LoVo (cell line): ENCODE results near the gene KLHDC3.

Experiments used
- DNase-seq: peaks from one replicate; pipeline ENCODE4 v3.0.0-alpha.2; 2016; ENCODE audit warnings: low spot score

The KLHDC3 gene, protein sequence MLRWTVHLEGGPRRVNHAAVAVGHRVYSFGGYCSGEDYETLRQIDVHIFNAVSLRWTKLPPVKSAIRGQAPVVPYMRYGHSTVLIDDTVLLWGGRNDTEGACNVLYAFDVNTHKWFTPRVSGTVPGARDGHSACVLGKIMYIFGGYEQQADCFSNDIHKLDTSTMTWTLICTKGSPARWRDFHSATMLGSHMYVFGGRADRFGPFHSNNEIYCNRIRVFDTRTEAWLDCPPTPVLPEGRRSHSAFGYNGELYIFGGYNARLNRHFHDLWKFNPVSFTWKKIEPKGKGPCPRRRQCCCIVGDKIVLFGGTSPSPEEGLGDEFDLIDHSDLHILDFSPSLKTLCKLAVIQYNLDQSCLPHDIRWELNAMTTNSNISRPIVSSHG

DNA sequence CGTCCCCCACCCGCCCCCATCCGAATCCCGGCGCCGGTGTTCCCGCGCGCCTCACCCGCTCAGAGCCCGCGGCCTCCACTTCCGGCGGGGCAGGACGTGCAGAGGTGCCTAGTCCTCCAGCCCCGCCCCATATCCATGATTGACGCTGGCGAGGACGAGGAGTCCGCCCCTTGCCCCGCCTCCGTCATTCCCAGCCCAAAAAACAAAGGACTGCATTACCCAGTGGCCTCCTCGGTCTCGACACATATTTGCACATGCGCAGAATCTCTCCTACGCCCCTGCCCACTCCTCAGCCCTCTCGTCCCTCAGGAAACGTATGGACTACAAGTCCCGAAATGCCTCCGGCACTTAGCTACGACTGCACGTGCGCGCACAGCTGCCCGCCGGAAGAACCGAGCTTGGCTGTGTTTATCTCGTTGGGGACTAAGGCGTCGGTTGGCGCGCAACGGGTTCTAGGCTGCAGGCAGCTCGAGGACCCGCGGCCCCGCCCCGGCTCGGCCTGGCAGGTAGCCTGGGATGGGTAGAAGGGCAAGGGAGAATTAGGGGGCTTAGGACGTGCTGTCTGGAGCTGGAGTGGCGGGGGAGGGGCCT, at the start of gene KLHDC3, which contains the start of gene MEA1:
Gene KLHDC3, plus strand, starts transcription at position 407 of the 591 bp plus-strand sequence. CDS start 2,944 bp downstream, outside the sequence.
Gene MEA1, minus strand, starts transcription at position 104 of the 591 bp plus-strand sequence. CDS start 133 bp downstream, outside the sequence.
- peak; percentile 99 for DNase-seq

DNA sequence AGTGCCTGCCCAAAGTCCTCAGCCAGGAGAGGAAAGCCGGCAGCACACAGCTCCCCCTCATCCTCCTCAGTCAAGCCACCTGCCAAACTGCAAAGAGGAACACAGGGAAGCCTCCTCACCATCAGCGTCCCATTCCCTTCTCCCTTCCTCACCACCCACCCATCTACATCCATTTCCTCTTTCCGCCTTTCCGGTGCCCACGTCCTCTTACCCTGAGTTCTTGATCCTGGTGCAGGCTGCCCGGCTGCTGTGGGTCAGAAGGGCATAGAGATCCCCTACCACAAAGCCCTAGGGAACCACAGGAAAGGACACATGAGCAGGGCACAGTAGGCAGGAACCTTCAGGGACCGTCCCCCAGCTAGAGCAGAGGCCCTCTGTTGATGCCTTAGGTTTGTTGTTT, 47.5 kb upstream of the KLHDC3 start:
- DNase-seq: no peak

DNA sequence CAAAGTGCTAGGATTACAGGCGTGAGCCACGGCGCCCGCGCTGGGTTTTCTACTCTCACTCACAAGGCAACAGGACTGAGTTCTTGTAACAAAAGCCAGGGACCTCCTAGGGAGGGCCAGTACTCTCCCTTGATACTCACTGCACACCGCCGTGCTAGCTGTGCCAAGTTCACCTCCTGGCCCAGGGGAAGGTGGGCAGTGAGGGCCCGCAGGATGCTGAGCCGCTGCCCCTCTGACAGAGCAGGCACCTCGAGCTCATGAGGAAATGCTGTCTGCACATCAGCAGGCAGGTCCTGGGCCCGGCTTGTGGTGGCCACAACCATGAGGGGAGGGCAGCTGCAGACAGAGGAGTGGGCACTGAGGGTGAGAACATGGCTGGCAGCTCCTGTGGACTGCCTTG, 46.8 kb upstream of the KLHDC3 start:
- no peak for DNase-seq

DNA sequence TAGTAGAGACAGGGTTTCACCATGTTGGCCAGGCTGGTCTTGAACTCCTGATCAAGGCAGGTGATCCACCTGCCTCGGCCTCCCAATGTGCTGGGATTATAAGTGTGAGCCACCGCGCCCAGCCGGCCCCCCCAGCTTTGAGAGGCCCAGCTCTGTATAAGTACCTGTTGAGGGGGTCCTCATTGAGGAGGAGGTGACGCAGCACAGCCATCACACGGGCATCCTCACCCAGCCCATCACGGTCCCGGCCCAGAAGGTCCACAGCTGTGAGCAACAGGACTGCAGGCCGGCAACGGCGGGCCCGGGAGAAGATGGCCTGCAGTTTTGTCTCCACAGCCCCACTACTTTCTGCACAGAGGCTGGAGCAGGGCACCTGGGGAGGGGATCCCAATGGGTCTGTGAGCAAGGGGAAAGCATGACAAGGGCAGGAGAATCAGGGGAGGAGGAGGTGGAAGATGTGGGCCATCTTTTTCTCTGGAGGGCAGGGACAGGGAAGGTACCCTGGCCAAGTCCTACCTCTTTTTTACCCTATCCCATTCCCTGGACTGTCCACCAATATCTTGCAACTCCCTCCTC, 45.8 kb upstream of the KLHDC3 start:
- DNase-seq: no peak

DNA sequence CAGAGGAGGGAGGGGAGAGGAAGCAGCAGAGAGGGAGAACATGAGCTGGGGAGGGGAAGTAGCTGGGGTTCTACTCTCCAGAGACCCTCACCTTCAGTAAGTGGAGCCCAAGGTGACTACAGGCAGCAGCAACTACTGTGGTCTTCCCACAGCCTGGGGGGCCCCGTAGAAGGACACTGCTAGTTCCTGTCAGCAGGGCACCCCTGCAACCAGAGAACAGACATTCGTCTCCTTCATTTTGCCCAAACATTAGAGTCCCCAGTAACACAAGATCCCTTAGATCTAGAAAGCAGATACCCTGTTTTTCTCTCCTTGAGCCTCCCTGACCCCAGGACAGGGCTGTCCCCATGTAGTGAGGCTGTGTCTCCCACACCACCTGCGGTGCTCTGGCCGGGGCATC, 45.3 kb upstream of the KLHDC3 start:
- DNase-seq: no peak

DNA sequence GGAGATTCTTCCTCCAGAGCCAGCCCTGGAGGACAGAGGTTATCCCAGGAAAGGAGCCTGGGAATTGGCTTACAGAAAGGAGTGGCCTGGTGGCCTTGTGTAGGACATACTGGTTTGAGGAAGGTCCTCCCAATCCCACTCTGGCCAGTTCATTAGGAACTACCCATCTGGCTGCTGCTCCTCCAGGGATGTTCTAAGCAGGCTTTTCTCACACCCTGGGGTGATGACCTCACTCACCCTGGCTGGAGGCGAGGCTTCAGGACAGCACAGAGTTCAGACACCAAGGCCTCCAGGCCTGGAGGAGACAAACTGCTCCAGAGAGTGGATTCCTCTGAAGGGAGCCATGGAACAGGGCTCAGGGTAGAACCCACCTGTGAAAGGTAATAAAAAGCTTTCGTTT, 44.6 kb upstream of the KLHDC3 start:
- no peak for DNase-seq

DNA sequence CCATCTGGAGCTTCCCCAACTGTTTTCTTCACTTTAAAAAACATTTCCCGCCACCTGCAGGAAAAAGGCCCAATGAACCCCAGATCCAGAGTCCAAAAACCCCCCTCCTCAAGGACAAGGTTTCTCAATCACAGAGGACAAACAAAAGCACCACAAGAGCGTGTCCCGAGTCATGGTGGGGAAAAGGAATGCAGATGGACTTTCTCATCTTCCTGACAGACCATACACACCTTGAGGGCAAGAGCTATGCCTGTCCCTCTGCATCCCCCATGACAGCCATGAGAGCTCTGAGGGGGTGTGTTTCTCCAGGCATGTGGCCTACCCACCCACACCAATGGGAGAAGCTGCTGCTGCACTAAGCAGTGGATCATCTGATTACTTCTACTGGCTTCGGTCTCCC, 44.1 kb upstream of the KLHDC3 start:
- no peak for DNase-seq

DNA sequence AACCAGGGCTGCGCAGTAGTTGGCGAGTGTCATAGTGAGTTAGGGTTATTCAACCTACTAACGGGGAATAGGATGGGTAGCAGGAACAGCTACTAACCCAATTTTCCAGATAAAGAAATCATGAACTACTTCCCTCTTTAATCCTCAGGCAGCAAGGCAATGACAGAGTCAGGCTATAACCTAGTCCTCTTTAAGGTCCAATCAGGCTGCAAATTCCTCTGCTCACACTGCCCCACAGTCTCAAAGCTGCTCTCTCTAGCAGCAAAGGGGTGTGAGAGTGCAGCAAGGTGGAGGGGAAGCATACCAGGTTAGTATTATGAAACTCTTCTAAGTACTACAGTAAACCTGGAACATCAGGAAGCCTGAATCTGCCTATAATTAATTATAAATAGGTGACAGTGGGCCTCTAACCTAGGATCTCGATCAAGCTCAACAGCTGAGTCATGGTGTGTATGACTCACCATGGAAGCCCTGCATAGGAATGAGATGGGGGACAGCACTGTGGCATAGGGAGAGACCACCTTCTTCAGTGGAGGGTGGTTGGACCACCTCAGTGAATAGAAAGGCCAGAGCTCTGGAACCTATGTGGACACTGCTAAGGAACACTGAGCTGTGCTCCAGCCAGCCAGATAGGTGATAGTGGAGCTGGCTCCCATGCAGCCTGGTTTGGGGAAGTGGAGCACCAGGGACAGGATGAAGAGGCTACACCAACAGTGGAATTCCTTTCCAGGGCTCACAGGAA, 43.0 kb upstream of the KLHDC3 start:
- DNase-seq: no peak

DNA sequence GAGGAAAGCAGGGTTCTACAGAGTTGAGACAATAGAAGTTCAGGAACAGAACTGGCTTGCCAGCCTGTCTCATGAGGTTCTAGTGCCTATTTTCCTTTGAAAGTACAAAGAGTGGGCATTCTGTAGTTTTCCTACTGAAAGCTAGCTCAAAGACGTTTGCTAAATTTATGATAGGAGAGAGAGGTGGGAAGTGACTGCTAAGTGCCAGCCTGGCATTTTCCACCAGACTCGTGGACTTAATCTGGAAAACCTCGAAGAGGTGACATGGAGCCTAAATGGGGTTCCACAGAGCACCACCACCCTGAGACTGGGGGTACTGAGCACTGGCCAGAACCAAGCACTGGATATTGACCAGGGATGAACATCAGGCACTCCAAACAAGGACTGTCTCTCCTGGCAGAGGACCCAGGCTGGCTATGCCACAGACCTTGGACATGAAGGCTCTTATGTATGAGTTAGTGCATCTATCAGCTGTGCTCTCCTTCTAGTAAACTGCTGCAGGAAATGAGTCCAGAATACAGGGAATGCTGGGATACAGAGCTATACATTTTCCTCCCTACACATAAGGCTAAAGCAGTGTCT, 42.2 kb upstream of the KLHDC3 start:
- no peak for DNase-seq

DNA sequence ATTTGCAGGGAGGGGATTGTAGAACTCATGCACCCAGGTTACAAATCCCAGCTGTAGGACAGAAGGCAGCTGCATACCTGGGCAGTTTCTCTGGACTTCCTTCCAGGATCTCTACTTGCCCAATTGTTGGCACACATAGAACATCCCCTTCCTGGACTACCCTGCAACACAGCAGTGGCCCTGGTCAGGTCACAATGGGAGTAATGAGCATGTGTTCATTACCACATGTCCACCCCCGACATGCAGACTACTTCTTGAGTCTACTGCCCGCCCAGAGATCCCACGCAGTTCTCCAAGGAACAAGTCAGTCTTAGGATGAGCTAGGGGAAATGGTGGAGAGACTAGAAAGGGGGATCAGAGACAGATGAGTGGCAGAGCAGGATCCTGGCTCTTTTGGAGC, 40.1 kb upstream of the KLHDC3 start:
- DNase-seq: no peak

DNA sequence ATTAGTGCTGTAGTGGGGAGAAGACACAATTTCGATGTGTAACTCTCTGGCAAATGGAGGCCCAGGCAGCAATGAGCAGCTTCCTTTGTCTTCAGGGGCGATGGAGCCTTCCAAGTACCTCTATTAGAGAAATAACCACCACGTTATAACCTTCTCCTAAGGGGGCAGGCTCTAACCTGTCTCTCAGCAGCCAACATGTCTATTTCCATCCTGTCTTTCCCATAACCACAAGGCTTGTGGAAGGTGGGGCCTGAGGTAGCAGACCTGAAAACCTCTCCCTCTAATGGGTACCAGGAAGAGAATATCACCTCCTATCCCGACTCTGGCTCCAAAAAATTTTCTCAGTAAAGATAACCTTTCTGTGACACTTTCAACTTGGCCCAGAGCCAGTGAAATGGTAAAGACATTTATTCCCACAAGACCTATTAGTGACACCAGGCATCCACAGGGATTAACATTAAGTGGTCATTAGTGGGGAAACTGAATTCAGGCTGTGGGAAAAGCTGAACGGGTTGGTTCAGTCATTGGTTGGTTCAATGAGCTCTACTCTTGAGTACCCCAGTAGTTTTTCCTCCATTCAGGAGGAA, 39.0 kb upstream of the KLHDC3 start:
- no peak for DNase-seq

DNA sequence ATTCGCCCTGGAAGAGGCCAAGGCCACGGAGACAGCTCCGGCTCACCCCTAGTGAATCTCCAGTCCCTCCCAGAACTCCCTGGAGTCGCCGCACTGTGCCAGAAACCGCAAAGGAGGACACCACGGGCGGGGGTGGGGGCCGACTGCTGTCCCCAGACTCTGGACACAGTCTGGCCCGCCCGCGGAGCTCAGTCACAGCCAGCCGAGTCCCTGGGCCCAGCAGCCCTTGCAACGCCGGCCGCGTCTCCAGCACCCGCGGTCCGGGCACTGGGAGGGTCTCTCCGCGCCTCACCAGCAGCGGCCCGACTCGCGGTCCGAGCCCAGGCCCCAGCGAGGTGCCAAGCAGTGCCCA, 35.6 kb upstream of the KLHDC3 start:
- DNase-seq: no peak

DNA sequence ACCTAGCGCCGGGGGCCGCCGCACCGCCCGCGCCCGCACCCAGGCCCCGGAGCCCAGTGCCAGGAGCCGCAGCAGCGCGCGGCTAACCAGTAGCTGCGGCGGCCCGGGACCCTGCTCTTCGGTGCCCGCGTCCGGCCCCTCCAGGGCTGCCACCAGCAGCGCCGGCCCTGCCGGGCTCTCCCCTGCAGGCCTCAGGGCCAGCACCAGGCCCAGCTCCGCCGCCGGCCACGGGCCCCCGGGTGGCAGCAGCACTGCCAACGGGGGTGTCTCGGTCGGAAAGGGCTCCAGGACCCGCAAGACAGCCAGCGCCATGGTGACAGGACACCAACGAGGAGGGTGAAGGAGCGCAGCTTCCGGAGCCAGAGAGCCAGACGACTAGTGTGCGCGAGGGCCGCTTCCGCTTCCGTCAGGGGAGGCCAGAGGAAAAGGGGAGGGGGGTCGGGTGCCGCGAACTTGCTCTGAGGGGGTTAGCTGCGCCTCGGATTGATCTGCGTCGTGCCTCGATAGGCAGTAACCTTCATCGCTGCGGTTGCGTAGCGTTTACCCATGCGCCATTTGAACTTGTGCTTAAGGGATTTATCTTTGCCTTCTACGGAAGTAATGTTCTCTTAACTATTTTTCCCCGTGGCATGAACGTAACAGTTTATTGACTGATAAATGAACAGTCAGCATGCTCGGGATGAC, 35.1 kb upstream of the KLHDC3 start, which contains the start of gene PEX6:
Gene PEX6, minus strand, starts transcription at position 343 of the 684 bp plus-strand sequence. Its CDS starts 31 bp downstream, at position 312.
- peak; percentile 58 for DNase-seq

DNA sequence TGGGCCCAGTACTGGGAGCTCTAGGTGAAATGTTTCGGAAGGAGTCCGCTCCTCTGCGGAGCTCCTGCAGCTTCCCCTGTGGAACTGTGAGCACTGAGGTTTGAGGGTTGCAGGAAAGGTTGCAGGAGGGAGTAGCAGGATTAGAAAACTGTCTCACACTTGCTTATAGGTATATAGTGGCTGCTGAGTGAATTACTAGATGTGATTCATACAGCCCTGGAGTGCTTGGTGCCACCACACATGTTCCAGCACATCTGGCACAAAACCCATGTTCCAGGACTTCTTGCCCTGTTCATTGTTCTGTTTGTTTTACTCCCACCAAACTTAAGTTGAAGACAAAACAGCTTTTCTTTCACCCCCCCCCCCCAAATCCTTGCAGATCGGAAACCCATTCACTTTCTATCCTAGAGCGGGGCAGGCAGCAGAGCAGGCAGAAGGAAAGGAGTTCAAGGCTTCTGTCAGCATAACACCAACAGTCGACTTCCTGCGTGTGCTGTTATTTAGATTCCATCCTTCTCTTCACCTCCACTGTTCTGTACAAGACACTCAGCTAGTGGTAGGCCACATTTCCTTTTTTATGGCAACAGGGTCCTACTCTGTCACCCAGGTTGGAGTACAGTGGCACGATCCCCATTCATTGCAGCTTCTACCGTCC, 34.4 kb upstream of the KLHDC3 start:
- DNase-seq: no peak

DNA sequence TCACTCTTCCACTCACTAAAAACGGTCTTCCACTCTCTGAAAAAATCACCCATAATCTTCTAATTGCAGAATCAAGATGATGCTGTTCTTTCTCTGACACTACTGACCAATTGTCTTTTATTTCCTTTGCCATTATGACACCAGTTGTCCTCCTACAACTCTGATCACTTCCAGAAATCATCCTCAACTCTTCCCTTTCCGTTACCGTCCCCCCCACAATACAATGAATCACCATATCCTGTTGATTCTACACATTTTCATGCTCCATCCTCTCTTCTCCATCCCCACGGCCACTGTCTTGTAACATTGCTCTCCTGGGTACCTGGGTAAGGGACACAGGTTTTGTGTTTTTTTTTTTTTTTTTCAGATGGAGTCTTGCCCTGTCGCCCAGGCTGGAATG, 32.2 kb upstream of the KLHDC3 start:
- DNase-seq: no peak

DNA sequence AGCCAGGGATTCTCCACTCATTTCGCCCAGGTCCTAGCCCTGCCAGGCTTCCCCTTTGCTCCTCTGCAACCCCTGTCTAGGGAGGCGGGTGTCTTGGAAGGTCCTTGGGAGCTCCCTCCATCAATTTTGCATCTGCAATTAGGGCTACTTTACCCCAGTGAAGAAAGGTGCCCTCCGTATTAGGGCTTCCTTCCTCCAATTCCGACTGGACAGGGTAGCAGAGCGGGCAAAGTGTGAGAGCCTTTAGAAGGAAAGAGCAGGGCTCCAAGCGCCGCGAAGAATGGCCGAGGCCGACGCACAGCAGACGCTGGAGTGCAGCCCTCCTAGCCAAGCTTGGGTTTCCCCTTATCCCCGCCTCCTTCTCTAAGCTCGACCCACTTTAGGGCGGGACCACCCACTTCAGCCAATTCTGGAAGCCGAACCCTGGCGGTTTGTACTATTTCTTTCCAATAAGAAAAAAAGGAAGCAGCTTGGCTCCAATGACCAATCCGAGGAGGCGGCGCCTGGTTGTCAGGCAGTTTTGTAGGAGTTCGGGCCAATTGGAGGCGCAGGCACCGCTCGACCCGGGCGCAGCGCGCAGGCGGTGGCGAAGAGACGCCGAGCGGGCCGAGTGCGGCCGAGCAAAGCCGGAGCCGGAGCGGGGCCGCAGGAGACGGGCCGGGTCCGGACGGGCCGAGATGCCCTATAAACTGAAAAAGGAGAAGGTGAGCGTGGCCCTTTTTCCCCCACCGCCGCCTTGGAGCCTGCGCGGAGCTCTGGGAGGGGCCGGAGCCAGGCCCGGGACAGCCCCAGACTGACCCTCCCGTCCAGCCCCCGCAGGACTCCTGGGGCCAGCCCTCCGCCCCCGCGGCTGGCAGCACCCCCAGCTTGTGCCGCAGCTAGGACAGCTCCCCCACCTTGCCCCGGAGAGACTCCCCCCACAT, 29.8 kb upstream of the KLHDC3 start, which contains the start of gene PPP2R5D:
Gene PPP2R5D, plus strand, starts transcription at position 570 of the 923 bp plus-strand sequence. Its CDS starts 108 bp downstream, at position 678.
- DNase-seq: peak; percentile 99

DNA sequence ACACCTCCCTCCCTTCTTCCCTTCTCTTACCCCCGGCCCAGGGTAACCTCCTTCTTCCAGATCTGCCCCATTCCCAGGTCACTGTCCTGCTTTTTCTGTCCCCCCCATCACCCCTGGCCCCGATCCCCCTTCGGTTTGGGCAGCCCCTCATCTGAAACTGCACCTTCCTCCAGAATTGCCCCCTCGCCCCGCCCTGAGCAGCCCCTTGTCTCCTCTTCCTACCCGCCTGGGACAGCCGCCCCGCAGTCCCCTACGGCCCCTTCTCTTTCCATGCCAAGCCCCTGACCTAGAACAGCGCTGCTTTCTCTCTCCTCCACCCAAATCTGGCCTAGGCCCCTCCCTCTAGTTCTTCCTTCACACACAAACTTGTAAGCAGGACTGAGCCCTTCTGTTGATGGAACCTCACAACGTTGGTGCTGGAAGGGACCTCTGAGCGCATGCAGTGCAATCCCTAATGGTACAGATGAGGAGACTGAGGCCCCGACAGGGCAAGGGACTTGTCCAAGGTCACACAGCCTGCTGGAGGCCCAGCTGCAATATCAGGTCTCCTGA, 29.0 kb upstream of the KLHDC3 start:
- DNase-seq: no peak

DNA sequence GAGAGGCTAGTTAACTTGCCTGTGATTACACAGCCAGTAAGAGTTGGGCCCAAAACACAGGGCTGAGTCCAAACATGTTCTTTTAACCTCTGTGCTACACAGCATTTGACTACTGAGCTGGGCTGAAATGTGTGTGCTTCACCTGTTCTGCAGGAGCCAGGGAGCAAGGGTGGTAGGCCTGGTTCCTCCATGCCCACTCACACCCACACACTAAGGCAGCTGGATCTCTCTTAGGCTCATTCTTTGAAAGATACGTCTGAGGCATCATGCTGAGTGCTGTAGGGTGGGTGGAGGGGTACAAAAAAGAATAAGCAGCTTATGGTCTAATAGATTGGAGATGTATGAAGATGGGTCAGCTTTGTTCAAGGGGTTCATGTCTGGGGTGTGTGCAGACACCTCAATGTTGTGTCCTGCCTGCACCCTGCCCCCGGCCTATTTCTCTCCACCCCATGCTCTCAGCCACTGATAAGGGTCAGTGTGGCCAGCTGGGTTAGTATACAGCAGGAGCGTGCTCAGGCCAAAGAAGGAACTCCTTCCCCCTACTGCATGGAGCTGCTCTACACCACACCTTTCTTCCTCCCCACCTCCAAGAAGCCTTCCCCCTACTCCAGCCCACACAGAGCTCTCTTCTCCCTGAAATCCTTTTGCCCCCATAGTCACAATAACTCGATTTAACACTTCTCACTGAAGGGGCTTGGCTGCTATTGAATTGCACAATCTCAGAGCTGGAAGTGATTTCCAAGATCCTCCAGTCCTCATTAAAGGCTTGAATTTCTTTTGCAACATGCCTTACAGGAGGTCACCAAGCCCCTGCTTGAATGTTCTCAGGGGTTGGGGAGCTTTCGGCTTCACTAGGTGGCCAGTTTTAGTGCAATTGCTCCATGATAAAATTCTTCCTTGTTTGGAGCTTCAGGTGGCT, 26.3 kb upstream of the KLHDC3 start:
- no peak for DNase-seq
